ENCODE results near the gene PEBP1. TPM values are rescaled to one million over a fixed set of nuclear protein-coding genes. Genes with fewer than 3 reads are reported as not detected.

Gene PEBP1
- total and polyA plus RNA-seq, 4 donors, result 123 to 317 (median 167) TPM

GRCh38 chr12:118189741-118190191 lies 53.8 kb downstream of the PEBP1 start:
- DNase-seq, result peak; percentile 74 to 88 (median 88)
- TF ChIP-seq, protein P1, sequence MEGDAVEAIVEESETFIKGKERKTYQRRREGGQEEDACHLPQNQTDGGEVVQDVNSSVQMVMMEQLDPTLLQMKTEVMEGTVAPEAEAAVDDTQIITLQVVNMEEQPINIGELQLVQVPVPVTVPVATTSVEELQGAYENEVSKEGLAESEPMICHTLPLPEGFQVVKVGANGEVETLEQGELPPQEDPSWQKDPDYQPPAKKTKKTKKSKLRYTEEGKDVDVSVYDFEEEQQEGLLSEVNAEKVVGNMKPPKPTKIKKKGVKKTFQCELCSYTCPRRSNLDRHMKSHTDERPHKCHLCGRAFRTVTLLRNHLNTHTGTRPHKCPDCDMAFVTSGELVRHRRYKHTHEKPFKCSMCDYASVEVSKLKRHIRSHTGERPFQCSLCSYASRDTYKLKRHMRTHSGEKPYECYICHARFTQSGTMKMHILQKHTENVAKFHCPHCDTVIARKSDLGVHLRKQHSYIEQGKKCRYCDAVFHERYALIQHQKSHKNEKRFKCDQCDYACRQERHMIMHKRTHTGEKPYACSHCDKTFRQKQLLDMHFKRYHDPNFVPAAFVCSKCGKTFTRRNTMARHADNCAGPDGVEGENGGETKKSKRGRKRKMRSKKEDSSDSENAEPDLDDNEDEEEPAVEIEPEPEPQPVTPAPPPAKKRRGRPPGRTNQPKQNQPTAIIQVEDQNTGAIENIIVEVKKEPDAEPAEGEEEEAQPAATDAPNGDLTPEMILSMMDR (IDR thresholded peaks at IDR 0.05; ENCODE audit: control extremely low read depth, extremely low read depth), result no peak
- ATAC-seq (ENCODE audit: insufficient read depth, low FRiP score), result peak; percentile 24
- WGBS, 2 donors, result 64 to 72% methylated on average over 14 of the region's 14 CpGs
- Histone ChIP-seq H3K4me3 (peak overlapping the region; percentile 3), H3K27ac (ENCODE audit: low read depth in 1 of 2, low read length in 1 of 2) (peak overlapping the region; percentile 72 to 89), H3K9me3 (ENCODE audit: control insufficient read depth in 4 of 4, insufficient read depth in 3 of 4, low read length in 3 of 4) (no peaks in the 10 kb centered on the region), H3K9ac (ENCODE audit: insufficient read depth in 1 of 2, low read length in 2 of 2) (peak overlapping the region in 1 of 2 donors; percentile 94), H3K4me1 (ENCODE audit: control insufficient read depth in 5 of 5, insufficient read depth in 5 of 5, low read length in 5 of 5) (peaks cover 0 to 34% (median 18%) of the 10 kb centered on the region in 5 donors), H3K27me3 (ENCODE audit: control insufficient read depth in 3 of 3, insufficient read depth in 3 of 3, low read length in 2 of 3) (no peaks in the 10 kb centered on the region), H3K36me3 (ENCODE audit: control insufficient read depth in 4 of 4, insufficient read depth in 4 of 4, low read length in 4 of 4) (peaks cover 0 to 6% (median under 1%) of the 10 kb centered on the region in 4 donors)

DNA sequence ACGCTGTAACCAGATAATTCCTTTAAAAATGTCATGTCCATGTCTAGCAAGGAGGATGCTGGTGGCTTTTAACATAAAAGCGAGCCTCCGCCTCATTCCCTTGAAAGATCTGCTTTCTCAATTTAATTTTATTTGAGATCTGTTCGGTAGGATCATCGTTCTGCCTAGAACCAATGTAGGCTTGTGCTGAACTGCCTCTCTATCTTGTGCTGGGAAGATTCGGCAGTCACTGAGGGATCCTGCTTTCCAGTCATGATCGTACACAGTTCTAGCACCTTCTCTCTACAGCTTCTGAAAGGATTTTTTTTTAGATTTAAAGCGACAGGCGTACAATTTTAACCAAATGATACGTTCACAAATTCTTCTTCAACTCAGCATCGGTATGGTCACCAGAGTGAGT lies 54.3 kb downstream of the PEBP1 start:
- peaks cover 0 to 34% (median 18%) of the 10 kb centered on the region in 5 donors for H3K4me1 ChIP-seq (ENCODE audit: control insufficient read depth in 5 of 5, insufficient read depth in 5 of 5, low read length in 5 of 5)
- no peaks in the 10 kb centered on the region for H3K27me3 ChIP-seq (ENCODE audit: control insufficient read depth in 3 of 3, insufficient read depth in 3 of 3, low read length in 2 of 3)
- H3K27ac ChIP-seq (ENCODE audit: low read depth in 1 of 2, low read length in 1 of 2), result peak overlapping the region; percentile 53 to 89
- no peaks in the 10 kb centered on the region for H3K9me3 ChIP-seq (ENCODE audit: control insufficient read depth in 4 of 4, insufficient read depth in 3 of 4, low read length in 3 of 4)
- peak overlapping the region in 1 of 2 donors; percentile 94 for H3K9ac ChIP-seq (ENCODE audit: insufficient read depth in 1 of 2, low read length in 2 of 2)
- no peak overlapping the region for H3K4me3 ChIP-seq
- H3K36me3 ChIP-seq (ENCODE audit: control insufficient read depth in 4 of 4, insufficient read depth in 4 of 4, low read length in 4 of 4), result peaks cover 0 to 5% (median 0%) of the 10 kb centered on the region in 4 donors
- 73 to 81% methylated on average over 11 of the region's 11 CpGs for WGBS, 2 donors
- TF ChIP-seq, protein P1 (IDR thresholded peaks at IDR 0.05; ENCODE audit: control extremely low read depth, extremely low read depth), result no peak
- DNase-seq, result peak; percentile 27 to 73 (median 72)
- no peak for ATAC-seq (ENCODE audit: insufficient read depth, low FRiP score)

GRCh38 chr12:118193477-118193876 lies 57.6 kb downstream of the PEBP1 start:
- TF ChIP-seq, protein P1 (IDR thresholded peaks at IDR 0.05; ENCODE audit: control extremely low read depth, extremely low read depth), result no peak
- Histone ChIP-seq H3K27me3 (ENCODE audit: control insufficient read depth in 3 of 3, insufficient read depth in 3 of 3, low read length in 2 of 3) (no peaks in the 10 kb centered on the region), H3K9ac (ENCODE audit: insufficient read depth in 1 of 2, low read length in 2 of 2) (no peak overlapping the region), H3K4me3 (no peak overlapping the region), H3K27ac (ENCODE audit: low read depth in 1 of 2, low read length in 1 of 2) (no peak overlapping the region), H3K36me3 (ENCODE audit: control insufficient read depth in 4 of 4, insufficient read depth in 4 of 4, low read length in 4 of 4) (peaks cover 4 to 11% (median 8%) of the 10 kb centered on the region in 4 donors), H3K9me3 (ENCODE audit: control insufficient read depth in 4 of 4, insufficient read depth in 3 of 4, low read length in 3 of 4) (no peaks in the 10 kb centered on the region), H3K4me1 (ENCODE audit: control insufficient read depth in 5 of 5, insufficient read depth in 5 of 5, low read length in 5 of 5) (peaks cover 0 to 22% (median 9%) of the 10 kb centered on the region in 5 donors)
- no peak for DNase-seq
- no peak for ATAC-seq (ENCODE audit: insufficient read depth, low FRiP score)
- 84 to 93% methylated on average over 5 of the region's 5 CpGs for WGBS, 2 donors

- H3K9ac ChIP-seq (ENCODE audit: insufficient read depth in 1 of 2, low read length in 2 of 2), result no peak overlapping the region
- peaks cover 0 to 18% (median 6%) of the 10 kb centered on the region in 5 donors for H3K4me1 ChIP-seq (ENCODE audit: control insufficient read depth in 5 of 5, insufficient read depth in 5 of 5, low read length in 5 of 5)
- H3K4me3 ChIP-seq, result no peak overlapping the region
- ATAC-seq (ENCODE audit: insufficient read depth, low FRiP score) (no peak), DNase-seq (no peak)
- WGBS, 2 donors, result 94 to 99% methylated on average over 6 of the region's 6 CpGs
- TF ChIP-seq, protein P1 (IDR thresholded peaks at IDR 0.05; ENCODE audit: control extremely low read depth, extremely low read depth), result no peak
- H3K36me3 ChIP-seq (ENCODE audit: control insufficient read depth in 4 of 4, insufficient read depth in 4 of 4, low read length in 4 of 4), result peaks cover 7 to 14% (median 12%) of the 10 kb centered on the region in 4 donors
- H3K27me3 ChIP-seq (ENCODE audit: control insufficient read depth in 3 of 3, insufficient read depth in 3 of 3, low read length in 2 of 3), result no peaks in the 10 kb centered on the region
- H3K9me3 ChIP-seq (ENCODE audit: control insufficient read depth in 4 of 4, insufficient read depth in 3 of 4, low read length in 3 of 4), result no peaks in the 10 kb centered on the region
- H3K27ac ChIP-seq (ENCODE audit: low read depth in 1 of 2, low read length in 1 of 2), result no peak overlapping the region
These were observed 58.0 kb downstream of the PEBP1 start for GRCh38 chr12:118193958-118194357.
